ENCODE results near the gene NBAS. TPM values are rescaled to one million over a fixed set of nuclear protein-coding genes. Genes with fewer than 3 reads are reported as not detected.

Gene NBAS
- total RNA-seq, 1 experiment from 2014 or later, result 36.3 TPM

DNA sequence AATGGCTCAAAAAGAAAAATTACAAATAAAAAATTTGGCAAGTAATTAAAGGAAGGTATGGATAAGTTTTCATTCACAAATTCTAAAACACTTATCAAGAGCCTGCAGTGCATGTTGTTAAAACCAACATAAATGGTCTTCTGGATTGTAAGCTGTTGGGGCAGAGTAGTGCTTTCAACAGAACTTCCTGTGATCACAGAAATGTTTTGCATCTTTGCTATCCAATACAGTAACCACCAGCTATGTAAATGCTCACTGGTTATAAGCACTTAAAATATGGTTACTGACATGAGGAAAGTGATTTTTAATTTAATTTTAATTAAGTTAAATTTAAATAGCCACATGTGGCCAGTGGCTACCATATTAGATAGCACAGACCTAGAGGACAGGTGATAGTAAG lies 133.1 kb downstream of the NBAS start:
- in situ Hi-C loops (cut with HindIII; ENCODE audit: low pct_unique_long_range_greater_than_20kb, low sequenced_read_pairs), result no loop called here
- no TSS peak for BruUV-seq (replicated peaks)
- intact Hi-C loops (cut with micrococcal nuclease; ENCODE audit: unreplicated experiment), result no loop called here
- no peaks in the 10 kb centered on the region for H3K4me1 ChIP-seq (ENCODE audit: control insufficient read depth, insufficient read depth, low read length)
- POLR2A ChIA-PET, result no interaction called here
- ATAC-seq (no peak), DNase-seq (ENCODE audit: low read depth, low spot score) (no peak)
- TF ChIP-seq, protein P1, sequence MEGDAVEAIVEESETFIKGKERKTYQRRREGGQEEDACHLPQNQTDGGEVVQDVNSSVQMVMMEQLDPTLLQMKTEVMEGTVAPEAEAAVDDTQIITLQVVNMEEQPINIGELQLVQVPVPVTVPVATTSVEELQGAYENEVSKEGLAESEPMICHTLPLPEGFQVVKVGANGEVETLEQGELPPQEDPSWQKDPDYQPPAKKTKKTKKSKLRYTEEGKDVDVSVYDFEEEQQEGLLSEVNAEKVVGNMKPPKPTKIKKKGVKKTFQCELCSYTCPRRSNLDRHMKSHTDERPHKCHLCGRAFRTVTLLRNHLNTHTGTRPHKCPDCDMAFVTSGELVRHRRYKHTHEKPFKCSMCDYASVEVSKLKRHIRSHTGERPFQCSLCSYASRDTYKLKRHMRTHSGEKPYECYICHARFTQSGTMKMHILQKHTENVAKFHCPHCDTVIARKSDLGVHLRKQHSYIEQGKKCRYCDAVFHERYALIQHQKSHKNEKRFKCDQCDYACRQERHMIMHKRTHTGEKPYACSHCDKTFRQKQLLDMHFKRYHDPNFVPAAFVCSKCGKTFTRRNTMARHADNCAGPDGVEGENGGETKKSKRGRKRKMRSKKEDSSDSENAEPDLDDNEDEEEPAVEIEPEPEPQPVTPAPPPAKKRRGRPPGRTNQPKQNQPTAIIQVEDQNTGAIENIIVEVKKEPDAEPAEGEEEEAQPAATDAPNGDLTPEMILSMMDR (IDR thresholded peaks at IDR 0.05), result no peak
- TF ChIP-seq, protein P2, sequence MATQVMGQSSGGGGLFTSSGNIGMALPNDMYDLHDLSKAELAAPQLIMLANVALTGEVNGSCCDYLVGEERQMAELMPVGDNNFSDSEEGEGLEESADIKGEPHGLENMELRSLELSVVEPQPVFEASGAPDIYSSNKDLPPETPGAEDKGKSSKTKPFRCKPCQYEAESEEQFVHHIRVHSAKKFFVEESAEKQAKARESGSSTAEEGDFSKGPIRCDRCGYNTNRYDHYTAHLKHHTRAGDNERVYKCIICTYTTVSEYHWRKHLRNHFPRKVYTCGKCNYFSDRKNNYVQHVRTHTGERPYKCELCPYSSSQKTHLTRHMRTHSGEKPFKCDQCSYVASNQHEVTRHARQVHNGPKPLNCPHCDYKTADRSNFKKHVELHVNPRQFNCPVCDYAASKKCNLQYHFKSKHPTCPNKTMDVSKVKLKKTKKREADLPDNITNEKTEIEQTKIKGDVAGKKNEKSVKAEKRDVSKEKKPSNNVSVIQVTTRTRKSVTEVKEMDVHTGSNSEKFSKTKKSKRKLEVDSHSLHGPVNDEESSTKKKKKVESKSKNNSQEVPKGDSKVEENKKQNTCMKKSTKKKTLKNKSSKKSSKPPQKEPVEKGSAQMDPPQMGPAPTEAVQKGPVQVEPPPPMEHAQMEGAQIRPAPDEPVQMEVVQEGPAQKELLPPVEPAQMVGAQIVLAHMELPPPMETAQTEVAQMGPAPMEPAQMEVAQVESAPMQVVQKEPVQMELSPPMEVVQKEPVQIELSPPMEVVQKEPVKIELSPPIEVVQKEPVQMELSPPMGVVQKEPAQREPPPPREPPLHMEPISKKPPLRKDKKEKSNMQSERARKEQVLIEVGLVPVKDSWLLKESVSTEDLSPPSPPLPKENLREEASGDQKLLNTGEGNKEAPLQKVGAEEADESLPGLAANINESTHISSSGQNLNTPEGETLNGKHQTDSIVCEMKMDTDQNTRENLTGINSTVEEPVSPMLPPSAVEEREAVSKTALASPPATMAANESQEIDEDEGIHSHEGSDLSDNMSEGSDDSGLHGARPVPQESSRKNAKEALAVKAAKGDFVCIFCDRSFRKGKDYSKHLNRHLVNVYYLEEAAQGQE (IDR thresholded peaks at IDR 0.05; ENCODE audit: insufficient read depth in 1 of 2, low read depth in 2 of 2, low read length in 1 of 2), result no peak
- no peak for TF ChIP-seq POLR2AphosphoS5 (IDR thresholded peaks at IDR 0.05; ENCODE audit: low read depth, low read length)
- no peak for TF ChIP-seq SIN3A (IDR thresholded peaks at IDR 0.05; ENCODE audit: borderline replicate concordance, insufficient read depth, low read depth, low read length)
- TF ChIP-seq TCF7L2 (IDR thresholded peaks at IDR 0.05; ENCODE audit: low read depth, low read length), result no peak
- H3K4me3 ChIP-seq (ENCODE audit: low read depth in 2 of 2, low read length in 2 of 2), result no peak overlapping the region
- H3K27me3 ChIP-seq (ENCODE audit: control insufficient read depth, insufficient read depth, low read length), result no peaks in the 10 kb centered on the region
- H3K27ac ChIP-seq (ENCODE audit: low read length), result no peak overlapping the region
- CTCF ChIA-PET, result no interaction called here
- H3K9me3 ChIP-seq (ENCODE audit: control insufficient read depth, insufficient read depth, low read depth, low read length), result no peaks in the 10 kb centered on the region
- no peaks in the 10 kb centered on the region for H3K36me3 ChIP-seq (ENCODE audit: control insufficient read depth, insufficient read depth, low read length)

DNA sequence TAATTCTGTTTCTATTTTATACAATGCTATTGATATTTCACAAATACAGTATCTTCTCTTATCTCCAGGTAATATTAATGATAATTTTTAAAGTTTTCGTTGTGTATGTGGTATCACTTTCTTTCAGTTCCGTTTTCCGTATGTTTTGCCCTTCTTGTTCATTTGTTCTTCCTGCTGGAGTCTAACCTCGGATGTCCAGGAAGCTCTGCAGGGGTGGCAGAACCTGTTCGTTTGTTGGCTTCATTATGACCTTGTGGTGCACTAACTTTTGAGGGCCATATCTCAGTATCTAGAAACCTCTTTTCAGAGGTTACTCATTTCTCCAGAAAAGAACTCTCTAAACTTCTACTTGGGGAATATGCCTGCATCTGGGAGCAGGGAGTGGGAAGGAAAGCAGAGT lies 134.5 kb downstream of the NBAS start:
- in situ Hi-C loops (cut with HindIII; ENCODE audit: low pct_unique_long_range_greater_than_20kb, low sequenced_read_pairs), result no loop called here

More for the DNA sequence above, 134.5 kb downstream of the NBAS start:
- no peak overlapping the region for H3K4me3 ChIP-seq (ENCODE audit: low read depth in 2 of 2, low read length in 2 of 2)
- intact Hi-C loops (cut with micrococcal nuclease; ENCODE audit: unreplicated experiment), result no loop called here
- H3K36me3 ChIP-seq (ENCODE audit: control insufficient read depth, insufficient read depth, low read length), result no peaks in the 10 kb centered on the region
- no peaks in the 10 kb centered on the region for H3K4me1 ChIP-seq (ENCODE audit: control insufficient read depth, insufficient read depth, low read length)
- DNase-seq (ENCODE audit: low read depth, low spot score) (no peak), ATAC-seq (no peak)
- ChIA-PET CTCF (no interaction called here), POLR2A (no interaction called here)
- H3K9me3 ChIP-seq (ENCODE audit: control insufficient read depth, insufficient read depth, low read depth, low read length), result no peaks in the 10 kb centered on the region
- H3K27me3 ChIP-seq (ENCODE audit: control insufficient read depth, insufficient read depth, low read length), result no peaks in the 10 kb centered on the region
- TF ChIP-seq TCF7L2 (IDR thresholded peaks at IDR 0.05; ENCODE audit: low read depth, low read length), result no peak
- no peak for TF ChIP-seq POLR2AphosphoS5 (IDR thresholded peaks at IDR 0.05; ENCODE audit: low read depth, low read length)
- TF ChIP-seq SIN3A (IDR thresholded peaks at IDR 0.05; ENCODE audit: borderline replicate concordance, insufficient read depth, low read depth, low read length), result no peak
- TF ChIP-seq, protein P2 (IDR thresholded peaks at IDR 0.05; ENCODE audit: insufficient read depth in 1 of 2, low read depth in 2 of 2, low read length in 1 of 2), result no peak
- TF ChIP-seq, protein P1 (IDR thresholded peaks at IDR 0.05), result no peak
- H3K27ac ChIP-seq (ENCODE audit: low read length), result no peak overlapping the region
- no TSS peak for BruUV-seq (replicated peaks)

Data from Panc1 (cell line).